GM23338 (cell line): ENCODE data around the gene RRP1. TPM values are rescaled to one million over a fixed set of nuclear protein-coding genes. Genes with fewer than 3 reads are reported as not detected.

Source experiments
- ATAC-seq: fragments of 200-7000 bp; cut with Tn5 transposase; 3 replicates; pipeline ENCODE4 v1.9.1; 2020
- DNase-seq: peaks from one replicate; pipeline ENCODE4 v3.0.0-alpha.2; 2015; ENCODE audit warnings: low spot score
- H2AFZ ChIP-seq: fragments of 200-600 bp; sonication (generic); 2 replicates; pipeline ENCODE4 v1.8.0; 2016; ENCODE audit warnings: antibody characterized with exemption, mild to moderate bottlenecking, moderate library complexity
- H3F3A ChIP-seq: fragments of 200-600 bp; sonication (generic); replicated peaks from 2 replicates; pipeline ENCODE4 v1.8.0; 2017; ENCODE audit warnings: antibody characterized with exemption, mixed run types, low read depth
- H3K27ac ChIP-seq: fragments of 200-600 bp; sonication (generic); 2 replicates; pipeline ENCODE4 v1.6.1; 2016; ENCODE audit warnings: low read depth
- H3K27me3 ChIP-seq: fragments of 200-600 bp; sonication (generic); 2 replicates; pipeline ENCODE4 v1.8.0; 2016; ENCODE audit warnings: mild to moderate bottlenecking, mixed run types, moderate library complexity; ENCODE audit not compliant: insufficient read depth
- H3K36me3 ChIP-seq: fragments of 200-600 bp; sonication (generic); 2 replicates; pipeline ENCODE4 v1.8.0; 2016; ENCODE audit warnings: mild to moderate bottlenecking; ENCODE audit not compliant: insufficient read depth
- H3K4me1 ChIP-seq: fragments of 200-600 bp; sonication (generic); 2 replicates; pipeline ENCODE4 v1.8.0; 2016; ENCODE audit warnings: mild to moderate bottlenecking, moderate library complexity; ENCODE audit not compliant: insufficient read depth
- H3K4me2 ChIP-seq: fragments of 200-600 bp; sonication (generic); 2 replicates; pipeline ENCODE4 v1.7.1; 2017; ENCODE audit warnings: mixed run types
- H3K4me3 ChIP-seq: fragments of 200-600 bp; sonication (generic); 2 replicates; pipeline ENCODE4 v1.6.1; 2016; ENCODE audit warnings: mixed run types
- H3K79me2 ChIP-seq: fragments of 200-600 bp; sonication (generic); replicated peaks from 2 replicates; pipeline ENCODE4 v1.8.0; 2017; ENCODE audit warnings: mild to moderate bottlenecking; ENCODE audit not compliant: insufficient read depth
- H3K9me2 ChIP-seq: fragments of 200-600 bp; sonication (generic); 2 replicates; pipeline ENCODE4 v1.8.0; 2017; ENCODE audit not compliant: insufficient read depth
- H4K20me1 ChIP-seq: fragments of 200-600 bp; sonication (generic); replicated peaks from 2 replicates; pipeline ENCODE4 v1.8.0; 2017; ENCODE audit warnings: mild to moderate bottlenecking; ENCODE audit not compliant: insufficient read depth
- H3K27ac Mint-ChIP-seq: 2 replicates; pipeline ENCODE4 v1.8.0; 2020; ENCODE audit warnings: inconsistent platforms, mild to moderate bottlenecking, moderate library complexity, mixed read lengths
- H3K27me3 Mint-ChIP-seq: 3 replicates; pipeline ENCODE4 v1.8.0; 2022; ENCODE audit warnings: low read depth, mild to moderate bottlenecking, moderate library complexity, mixed read lengths, inconsistent platforms; ENCODE audit not compliant: insufficient read depth, poor library complexity
- H3K36me3 Mint-ChIP-seq: 3 replicates; pipeline ENCODE4 v1.8.0; 2021; ENCODE audit warnings: low read depth, mild to moderate bottlenecking, inconsistent platforms, moderate library complexity, mixed read lengths
- H3K4me1 Mint-ChIP-seq: 3 replicates; pipeline ENCODE4 v1.8.0; 2020; ENCODE audit warnings: mild to moderate bottlenecking, inconsistent platforms, mixed read lengths
- H3K4me3 Mint-ChIP-seq: 3 replicates; pipeline ENCODE4 v1.8.0; 2021; ENCODE audit warnings: moderate library complexity, mild to moderate bottlenecking, inconsistent platforms, mixed read lengths
- H3K9me3 Mint-ChIP-seq: 3 replicates; pipeline ENCODE4 v1.8.0; 2020; ENCODE audit warnings: moderate library complexity, mild to moderate bottlenecking, inconsistent platforms, mixed read lengths
- CREB1 ChIP-seq: fragments of 250-450 bp; sonication (Bioruptor Pico); IDR thresholded peaks from 2 replicates; pipeline ENCODE4 v1.5.0; 2020; ENCODE audit warnings: low read depth, mild to moderate bottlenecking, moderate library complexity
- JUNB ChIP-seq: IDR thresholded peaks from one replicate; pipeline ENCODE4 v1.6.1; 2016; ENCODE audit warnings: antibody characterized with exemption; ENCODE audit not compliant: unreplicated experiment
- NANOG ChIP-seq: IDR thresholded peaks from 2 replicates; pipeline ENCODE4 v1.6.1; 2016; ENCODE audit warnings: antibody characterized with exemption, borderline replicate concordance
- REST ChIP-seq: IDR thresholded peaks from one replicate; pipeline ENCODE4 v1.6.1; 2018; ENCODE audit warnings: antibody characterized with exemption; ENCODE audit not compliant: unreplicated experiment
- STAT1 ChIP-seq: IDR thresholded peaks from one replicate; pipeline ENCODE4 v1.6.1; 2016; ENCODE audit warnings: antibody characterized with exemption; ENCODE audit not compliant: unreplicated experiment
- ZNF114 ChIP-seq: fragments of 250-450 bp; sonication (Bioruptor Pico); IDR thresholded peaks from 2 replicates; pipeline ENCODE4 v1.5.0; 2020; ENCODE audit warnings: mild to moderate bottlenecking, moderate library complexity
- ZNF462 ChIP-seq: fragments of 250-450 bp; sonication (Bioruptor Pico); IDR thresholded peaks from 2 replicates; pipeline ENCODE4 v1.5.0; 2020; ENCODE audit warnings: mild to moderate bottlenecking, moderate library complexity
- polyA plus RNA-seq: library from polyadenylated mRNA; unstranded; fragments of >200 nt; fragmentation: Nextera tagmentation; extraction: Ambion mirVana; gene quantifications from 2 replicates; pipeline ENCODE4 v1.2.1, GENCODE V29; 2016
- total RNA-seq: library from RNA; depleted of rRNA; stranded (reverse); fragments of >200 nt; shearing (Covaris generic); gene quantifications from 2 replicates; pipeline ENCODE4 v1.2.3, GENCODE V29; 2014

Gene RRP1
- total and polyA plus RNA-seq, 2 experiments from 2014 or later = 36.5 to 63.5 TPM

- peaks cover 3% of the 10 kb centered on the region for H3K4me1 Mint-ChIP-seq
- Histone ChIP-seq H4K20me1 (no peaks in the 10 kb centered on the region), H3K79me2 (no peaks in the 10 kb centered on the region), H3K4me3 (no peak overlapping the region), H2AFZ (no peak overlapping the region), H3K4me1 (no peaks in the 10 kb centered on the region), H3K4me2 (no peak overlapping the region), H3K27ac (no peak overlapping the region), H3F3A (0 out of 2 replicates have a peak, but pooled peaks cover 3% of the 10 kb centered on the region), H3K27me3 (no peaks in the 10 kb centered on the region), H3K36me3 (no peaks in the 10 kb centered on the region), H3K9me2 (no peaks in the 10 kb centered on the region)
- no peak for ATAC-seq
- no peak overlapping the region for H3K4me3 Mint-ChIP-seq
- no peak overlapping the region for H3K27ac Mint-ChIP-seq
- DNase-seq = no peak
- TF ChIP-seq STAT1 = no peak
- TF ChIP-seq ZNF114 = no peak
- TF ChIP-seq REST = no peak
- TF ChIP-seq ZNF462 (CRISPR knock-in tag) = no peak
- TF ChIP-seq NANOG = no peak
- no peak for TF ChIP-seq CREB1 (CRISPR knock-in tag)
- no peak for TF ChIP-seq JUNB
- no peaks in the 10 kb centered on the region for H3K9me3 Mint-ChIP-seq
- H3K36me3 Mint-ChIP-seq = peaks cover 15% of the 10 kb centered on the region
- H3K27me3 Mint-ChIP-seq = peaks cover 11% of the 10 kb centered on the region
Observed at GRCh38 chr21:43808367-43808766, 19.0 kb downstream of the RRP1 start.
